MM.1S (cell line): ENCODE data around the gene HSD17B7.

Experiments
- DNase-seq: peaks from one replicate; pipeline ENCODE4 v3.0.0-alpha.2; 2015
- H2AFZ ChIP-seq: fragments of 300-600 bp; sonication (generic); 2 replicates; pipeline ENCODE4 v1.6.0; 2016; ENCODE audit warnings: antibody characterized with exemption, low read length
- H3F3A ChIP-seq: fragments of 300-600 bp; sonication (generic); 2 replicates; pipeline ENCODE4 v1.6.1; 2016; ENCODE audit warnings: mild to moderate bottlenecking, antibody characterized with exemption, low read length, moderate library complexity, mixed read lengths; ENCODE audit not compliant: insufficient read depth
- H3K27ac ChIP-seq: fragments of 300-600 bp; sonication (generic); 2 replicates; pipeline ENCODE4 v1.5.1; 2016; ENCODE audit warnings: mild to moderate bottlenecking, low read length
- H3K27me3 ChIP-seq: fragments of 300-600 bp; sonication (generic); replicated peaks from 2 replicates; pipeline ENCODE4 v1.6.0; 2016; ENCODE audit warnings: low read length; ENCODE audit not compliant: insufficient read depth
- H3K36me3 ChIP-seq: fragments of 300-600 bp; sonication (generic); replicated peaks from 2 replicates; pipeline ENCODE4 v1.6.1; 2016; ENCODE audit warnings: mild to moderate bottlenecking, low read length, mixed read lengths; ENCODE audit not compliant: insufficient read depth
- H3K4me1 ChIP-seq: fragments of 300-600 bp; sonication (generic); 2 replicates; pipeline ENCODE4 v1.6.1; 2016; ENCODE audit warnings: low read length, mixed read lengths
- H3K4me2 ChIP-seq: fragments of 300-600 bp; sonication (generic); 2 replicates; pipeline ENCODE4 v1.6.0; 2016; ENCODE audit warnings: low read depth, low read length
- H3K4me3 ChIP-seq: fragments of 300-600 bp; sonication (generic); 2 replicates; pipeline ENCODE4 v1.5.1; 2016; ENCODE audit warnings: low read length, mixed read lengths
- H3K79me2 ChIP-seq: fragments of 300-600 bp; sonication (generic); 2 replicates; pipeline ENCODE4 v1.6.1; 2016; ENCODE audit warnings: mixed run types, low read length, mixed read lengths
- H3K9ac ChIP-seq: fragments of 300-600 bp; sonication (generic); 2 replicates; pipeline ENCODE4 v1.6.1; 2016; ENCODE audit warnings: low read length, mixed read lengths
- H3K9me2 ChIP-seq: fragments of 300-600 bp; sonication (generic); replicated peaks from 2 replicates; pipeline ENCODE4 v1.6.1; 2016; ENCODE audit warnings: mild to moderate bottlenecking, low read length, mixed read lengths; ENCODE audit not compliant: insufficient read depth
- H3K9me3 ChIP-seq: fragments of 300-600 bp; sonication (generic); replicated peaks from 2 replicates; pipeline ENCODE4 v1.6.1; 2016; ENCODE audit warnings: mild to moderate bottlenecking, low read length, mixed read lengths; ENCODE audit not compliant: insufficient read depth
- H4K20me1 ChIP-seq: fragments of 300-600 bp; sonication (generic); 2 replicates; pipeline ENCODE4 v1.6.1; 2016; ENCODE audit warnings: mild to moderate bottlenecking, low read length, moderate library complexity, mixed read lengths; ENCODE audit not compliant: insufficient read depth
- EZH2 ChIP-seq: fragments of 300-600 bp; sonication (generic); optimal IDR thresholded peaks from 2 replicates; pipeline ENCODE3; 2017; ENCODE audit warnings: low read depth, mild to moderate bottlenecking, antibody characterized with exemption, low read length, mixed read lengths
- EZH2phosphoT487 ChIP-seq: fragments of 300-600 bp; sonication (generic); IDR thresholded peaks from 2 replicates; pipeline ENCODE4 v1.6.1; 2018; ENCODE audit warnings: antibody characterized with exemption, low read length
- TF ChIP-seq, protein P1 (sequence below): fragments of 300-600 bp; sonication (generic); IDR thresholded peaks from 2 replicates; pipeline ENCODE4 v1.5.1; 2016; ENCODE audit warnings: antibody characterized with exemption, low read length, mixed read lengths

The HSD17B7 gene

GRCh38 chr1:162753001-162753658 is 37.4 kb upstream of the HSD17B7 start:
- H3K4me2 ChIP-seq = no peak overlapping the region
- no peaks in the 10 kb centered on the region for H3K27me3 ChIP-seq
- H3K9ac ChIP-seq = no peak overlapping the region
- no peaks in the 10 kb centered on the region for H3K9me2 ChIP-seq
- no peak overlapping the region for H3K27ac ChIP-seq
- H3K79me2 ChIP-seq = no peaks in the 10 kb centered on the region
- H2AFZ ChIP-seq = no peak overlapping the region
- no peak overlapping the region for H3K4me3 ChIP-seq
- TF ChIP-seq EZH2 = no peak
- TF ChIP-seq, protein P1, sequence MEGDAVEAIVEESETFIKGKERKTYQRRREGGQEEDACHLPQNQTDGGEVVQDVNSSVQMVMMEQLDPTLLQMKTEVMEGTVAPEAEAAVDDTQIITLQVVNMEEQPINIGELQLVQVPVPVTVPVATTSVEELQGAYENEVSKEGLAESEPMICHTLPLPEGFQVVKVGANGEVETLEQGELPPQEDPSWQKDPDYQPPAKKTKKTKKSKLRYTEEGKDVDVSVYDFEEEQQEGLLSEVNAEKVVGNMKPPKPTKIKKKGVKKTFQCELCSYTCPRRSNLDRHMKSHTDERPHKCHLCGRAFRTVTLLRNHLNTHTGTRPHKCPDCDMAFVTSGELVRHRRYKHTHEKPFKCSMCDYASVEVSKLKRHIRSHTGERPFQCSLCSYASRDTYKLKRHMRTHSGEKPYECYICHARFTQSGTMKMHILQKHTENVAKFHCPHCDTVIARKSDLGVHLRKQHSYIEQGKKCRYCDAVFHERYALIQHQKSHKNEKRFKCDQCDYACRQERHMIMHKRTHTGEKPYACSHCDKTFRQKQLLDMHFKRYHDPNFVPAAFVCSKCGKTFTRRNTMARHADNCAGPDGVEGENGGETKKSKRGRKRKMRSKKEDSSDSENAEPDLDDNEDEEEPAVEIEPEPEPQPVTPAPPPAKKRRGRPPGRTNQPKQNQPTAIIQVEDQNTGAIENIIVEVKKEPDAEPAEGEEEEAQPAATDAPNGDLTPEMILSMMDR = no peak
- no peak for TF ChIP-seq EZH2phosphoT487
- H3K36me3 ChIP-seq = no peaks in the 10 kb centered on the region
- no peaks in the 10 kb centered on the region for H3K4me1 ChIP-seq
- no peak for DNase-seq
- H4K20me1 ChIP-seq = no peaks in the 10 kb centered on the region
- no peaks in the 10 kb centered on the region for H3F3A ChIP-seq
- H3K9me3 ChIP-seq = no peaks in the 10 kb centered on the region

DNA sequence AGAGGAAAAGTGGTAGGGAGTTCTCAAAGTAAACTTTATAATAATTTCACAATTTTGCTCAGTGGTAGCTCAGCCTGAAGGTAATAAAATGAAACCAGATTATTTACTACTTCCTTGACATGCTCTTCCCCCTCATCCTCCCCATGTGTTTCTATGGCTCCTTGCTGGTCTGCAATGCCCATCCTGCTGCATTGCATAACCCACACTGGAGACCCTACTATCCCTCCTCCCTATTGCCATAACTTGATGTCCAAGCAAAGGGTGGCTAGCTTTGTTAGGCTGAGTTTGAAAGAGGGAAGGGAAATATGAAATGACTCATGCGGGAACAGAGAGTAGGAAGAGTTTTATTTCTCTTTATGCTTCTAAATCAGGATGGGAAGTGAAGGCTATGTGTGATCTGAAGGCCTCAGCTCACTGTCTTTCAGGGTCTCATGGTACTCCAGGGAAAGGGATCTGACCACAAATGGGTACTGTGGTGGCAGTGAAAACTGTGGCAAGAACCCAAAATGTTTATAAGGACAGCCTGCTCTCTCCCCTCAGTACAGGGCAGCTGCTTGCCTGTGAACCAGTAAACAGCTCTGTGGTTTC is 36.4 kb upstream of the HSD17B7 start:
- Histone ChIP-seq H3K36me3 (no peaks in the 10 kb centered on the region), H4K20me1 (no peaks in the 10 kb centered on the region), H3K9me2 (no peaks in the 10 kb centered on the region), H3F3A (no peaks in the 10 kb centered on the region), H2AFZ (no peak overlapping the region), H3K27me3 (no peaks in the 10 kb centered on the region), H3K4me3 (no peak overlapping the region), H3K9ac (no peak overlapping the region), H3K4me2 (no peak overlapping the region), H3K79me2 (no peaks in the 10 kb centered on the region), H3K4me1 (no peaks in the 10 kb centered on the region), H3K27ac (no peak overlapping the region), H3K9me3 (no peaks in the 10 kb centered on the region)
- no peak for DNase-seq
- TF ChIP-seq EZH2phosphoT487 = no peak
- no peak for TF ChIP-seq EZH2
- TF ChIP-seq, protein P1 = no peak

DNA sequence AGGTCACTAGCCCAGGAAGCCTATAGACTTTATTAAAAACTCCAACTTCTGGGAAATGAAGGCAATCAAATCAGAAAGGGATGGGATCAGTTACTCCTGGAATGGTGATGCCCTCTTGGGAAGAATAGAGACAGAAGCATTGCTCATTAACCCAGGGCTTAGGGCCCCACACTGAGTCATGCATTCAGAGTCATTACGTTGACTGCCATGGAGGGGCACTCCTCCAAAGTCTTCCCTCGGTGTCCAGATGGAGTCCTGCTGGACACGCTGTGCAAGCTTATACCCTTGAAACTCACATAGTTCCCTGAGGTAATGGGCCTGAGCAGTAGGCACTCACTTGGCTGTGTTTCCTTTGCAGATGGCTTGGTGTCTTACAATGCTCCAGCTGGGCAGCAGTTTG is 35.2 kb upstream of the HSD17B7 start:
- no peaks in the 10 kb centered on the region for H3K79me2 ChIP-seq
- TF ChIP-seq EZH2phosphoT487 (no peak), EZH2 (no peak)
- TF ChIP-seq, protein P1 = no peak
- no peak overlapping the region for H2AFZ ChIP-seq
- no peak overlapping the region for H3K4me2 ChIP-seq
- no peaks in the 10 kb centered on the region for H3K36me3 ChIP-seq
- no peaks in the 10 kb centered on the region for H3F3A ChIP-seq
- no peak for DNase-seq
- no peaks in the 10 kb centered on the region for H3K9me2 ChIP-seq
- no peaks in the 10 kb centered on the region for H3K4me1 ChIP-seq
- no peaks in the 10 kb centered on the region for H3K27me3 ChIP-seq
- H3K9me3 ChIP-seq = no peaks in the 10 kb centered on the region
- H4K20me1 ChIP-seq = no peaks in the 10 kb centered on the region
- H3K27ac ChIP-seq = no peak overlapping the region
- no peak overlapping the region for H3K9ac ChIP-seq
- no peak overlapping the region for H3K4me3 ChIP-seq
